ENCODE measurements around the gene ZNRF3. TPM values are rescaled to one million over a fixed set of nuclear protein-coding genes. Genes with fewer than 3 reads are reported as not detected.
A peak's percentile ranks its signal among the peaks of the same experiment; 100 is the strongest.

ZNRF3 gene
- total RNA-seq, 3 donors from 2014 or later = 5.5 to 10.6 (median 5.8) TPM

DNA sequence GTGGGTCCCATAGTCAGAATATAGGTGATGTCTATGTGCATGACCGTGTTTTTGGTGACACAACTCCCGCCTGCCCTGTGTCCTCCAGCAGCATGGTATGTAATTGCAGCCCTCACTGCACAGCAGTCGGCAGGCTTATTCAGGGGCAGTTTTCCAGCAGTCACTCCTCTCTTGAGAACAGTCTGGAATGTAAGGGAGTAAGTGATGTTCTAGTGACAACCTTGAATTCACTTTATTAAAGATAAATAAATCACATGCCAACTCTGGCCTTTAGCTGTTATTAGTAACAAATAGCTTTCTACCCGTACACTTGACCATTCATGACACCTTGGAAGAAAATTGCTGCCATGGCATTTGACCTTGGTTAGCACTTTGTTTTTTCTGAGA, 27.9 kb downstream of the ZNRF3 start:
- Histone ChIP-seq H3K9me3 (no peaks in the 10 kb centered on the region), H3K4me3 (no peak overlapping the region), H3K36me3 (ENCODE audit: low read depth) (no peaks in the 10 kb centered on the region), H3K4me1 (ENCODE audit: low read depth) (peaks cover 21% of the 10 kb centered on the region)
- DNase-seq = no peak
- TF ChIP-seq, protein P1, sequence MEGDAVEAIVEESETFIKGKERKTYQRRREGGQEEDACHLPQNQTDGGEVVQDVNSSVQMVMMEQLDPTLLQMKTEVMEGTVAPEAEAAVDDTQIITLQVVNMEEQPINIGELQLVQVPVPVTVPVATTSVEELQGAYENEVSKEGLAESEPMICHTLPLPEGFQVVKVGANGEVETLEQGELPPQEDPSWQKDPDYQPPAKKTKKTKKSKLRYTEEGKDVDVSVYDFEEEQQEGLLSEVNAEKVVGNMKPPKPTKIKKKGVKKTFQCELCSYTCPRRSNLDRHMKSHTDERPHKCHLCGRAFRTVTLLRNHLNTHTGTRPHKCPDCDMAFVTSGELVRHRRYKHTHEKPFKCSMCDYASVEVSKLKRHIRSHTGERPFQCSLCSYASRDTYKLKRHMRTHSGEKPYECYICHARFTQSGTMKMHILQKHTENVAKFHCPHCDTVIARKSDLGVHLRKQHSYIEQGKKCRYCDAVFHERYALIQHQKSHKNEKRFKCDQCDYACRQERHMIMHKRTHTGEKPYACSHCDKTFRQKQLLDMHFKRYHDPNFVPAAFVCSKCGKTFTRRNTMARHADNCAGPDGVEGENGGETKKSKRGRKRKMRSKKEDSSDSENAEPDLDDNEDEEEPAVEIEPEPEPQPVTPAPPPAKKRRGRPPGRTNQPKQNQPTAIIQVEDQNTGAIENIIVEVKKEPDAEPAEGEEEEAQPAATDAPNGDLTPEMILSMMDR (IDR thresholded peaks at IDR 0.05) = no peak
- intact Hi-C loops (cut with DNase I, micrococcal nuclease) = no loop called here
- peak; percentile 18 for ATAC-seq

DNA sequence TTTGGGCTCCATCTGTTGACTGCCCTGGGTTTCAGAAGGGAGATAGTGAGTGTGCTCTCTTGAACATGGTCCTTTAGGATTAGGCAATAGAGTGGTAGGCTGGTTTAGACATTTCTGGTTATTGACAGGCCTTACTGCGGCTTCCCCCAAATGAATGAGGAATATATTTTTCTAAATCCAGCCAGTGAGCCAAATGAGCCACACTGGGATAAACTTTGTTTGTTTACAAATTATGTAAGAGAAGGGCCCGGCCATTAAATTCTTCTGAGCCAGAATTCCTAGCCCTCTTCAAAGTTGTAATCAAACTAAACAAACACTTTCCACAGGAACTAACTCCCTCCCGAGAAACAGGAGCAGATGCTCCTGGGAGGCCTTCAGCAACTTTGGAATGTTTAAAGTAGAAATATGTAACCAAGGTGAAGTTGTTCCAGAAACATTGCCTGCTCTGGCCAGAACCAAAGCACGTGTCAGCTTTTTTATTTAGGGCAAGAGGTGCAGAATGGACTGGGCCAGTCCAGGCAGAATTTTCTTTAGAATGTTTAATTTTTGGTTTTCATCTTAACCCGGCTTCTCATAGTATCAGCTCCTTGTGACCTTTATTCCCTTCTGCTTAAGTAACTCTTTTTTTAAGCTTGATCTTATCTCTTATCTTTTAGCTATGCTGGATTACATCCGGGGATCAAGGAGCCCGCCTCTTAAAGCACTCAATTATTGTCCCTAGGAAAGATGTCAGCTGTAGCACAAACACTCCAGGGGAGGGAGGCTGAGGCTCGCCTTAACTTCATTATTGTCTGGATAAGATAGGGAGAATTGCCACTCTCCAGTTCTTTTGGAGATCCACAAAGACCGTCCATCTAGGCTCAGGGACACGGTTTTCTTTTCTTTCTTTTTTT, 28.7 kb downstream of the ZNRF3 start:
- intact Hi-C loops (cut with DNase I, micrococcal nuclease) = no loop called here
- ATAC-seq (peak; percentile 85), DNase-seq (peak in 1 of 3 donors; percentile 77)
- H3K9me3 ChIP-seq = no peaks in the 10 kb centered on the region
- peaks cover 21% of the 10 kb centered on the region for H3K4me1 ChIP-seq (ENCODE audit: low read depth)
- H3K36me3 ChIP-seq (ENCODE audit: low read depth) = no peaks in the 10 kb centered on the region
- H3K4me3 ChIP-seq = no peak overlapping the region
- TF ChIP-seq, protein P1 (IDR thresholded peaks at IDR 0.05) = no peak

DNA sequence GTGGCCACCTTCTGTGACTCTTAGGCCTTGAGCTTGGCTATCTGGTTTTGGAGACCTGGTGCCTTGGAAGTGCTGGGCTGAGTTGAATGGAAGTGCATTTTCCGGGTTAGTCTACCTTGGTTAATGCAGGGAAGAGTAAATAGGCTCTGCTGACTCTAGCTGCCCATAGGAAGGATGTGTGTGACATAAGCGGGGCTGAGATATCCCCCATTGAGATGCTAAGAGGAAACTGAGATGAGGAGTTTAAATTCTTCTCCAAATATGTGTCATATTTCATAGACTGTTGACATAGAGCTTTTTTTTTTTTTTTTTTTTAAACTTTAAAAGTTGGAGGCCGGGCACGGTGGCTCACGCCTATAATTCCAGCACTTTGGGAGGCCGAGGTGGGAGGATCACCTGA, 30.8 kb downstream of the ZNRF3 start:
- Histone ChIP-seq H3K9me3 (no peaks in the 10 kb centered on the region), H3K4me1 (ENCODE audit: low read depth) (peaks cover 16% of the 10 kb centered on the region), H3K36me3 (ENCODE audit: low read depth) (no peaks in the 10 kb centered on the region), H3K4me3 (no peak overlapping the region)
- ATAC-seq (no peak), DNase-seq (no peak)
- TF ChIP-seq, protein P1 (IDR thresholded peaks at IDR 0.05) = no peak
- intact Hi-C loops (cut with DNase I, micrococcal nuclease) = no loop called here

DNA sequence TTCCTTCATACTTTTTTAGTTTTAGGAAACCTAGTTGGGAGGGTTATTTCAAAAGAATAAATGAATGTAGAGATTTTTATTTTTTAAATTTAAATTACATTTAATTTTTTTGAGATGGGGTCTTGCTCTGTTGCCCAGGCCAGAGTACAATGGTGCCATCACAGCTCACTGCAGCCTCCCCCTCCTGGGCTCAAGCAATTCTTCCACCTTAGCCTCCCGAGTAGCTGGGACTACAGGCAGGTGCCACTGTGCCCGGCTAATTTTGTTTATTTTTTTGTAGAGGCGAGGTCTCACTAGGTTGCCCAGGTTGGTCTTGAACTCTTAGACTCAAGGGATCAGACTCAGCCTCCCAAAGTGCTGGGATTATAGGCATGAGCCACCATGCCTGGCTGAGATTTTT, 32.6 kb downstream of the ZNRF3 start:
- TF ChIP-seq, protein P1 (IDR thresholded peaks at IDR 0.05) = no peak
- no peak for DNase-seq

DNA sequence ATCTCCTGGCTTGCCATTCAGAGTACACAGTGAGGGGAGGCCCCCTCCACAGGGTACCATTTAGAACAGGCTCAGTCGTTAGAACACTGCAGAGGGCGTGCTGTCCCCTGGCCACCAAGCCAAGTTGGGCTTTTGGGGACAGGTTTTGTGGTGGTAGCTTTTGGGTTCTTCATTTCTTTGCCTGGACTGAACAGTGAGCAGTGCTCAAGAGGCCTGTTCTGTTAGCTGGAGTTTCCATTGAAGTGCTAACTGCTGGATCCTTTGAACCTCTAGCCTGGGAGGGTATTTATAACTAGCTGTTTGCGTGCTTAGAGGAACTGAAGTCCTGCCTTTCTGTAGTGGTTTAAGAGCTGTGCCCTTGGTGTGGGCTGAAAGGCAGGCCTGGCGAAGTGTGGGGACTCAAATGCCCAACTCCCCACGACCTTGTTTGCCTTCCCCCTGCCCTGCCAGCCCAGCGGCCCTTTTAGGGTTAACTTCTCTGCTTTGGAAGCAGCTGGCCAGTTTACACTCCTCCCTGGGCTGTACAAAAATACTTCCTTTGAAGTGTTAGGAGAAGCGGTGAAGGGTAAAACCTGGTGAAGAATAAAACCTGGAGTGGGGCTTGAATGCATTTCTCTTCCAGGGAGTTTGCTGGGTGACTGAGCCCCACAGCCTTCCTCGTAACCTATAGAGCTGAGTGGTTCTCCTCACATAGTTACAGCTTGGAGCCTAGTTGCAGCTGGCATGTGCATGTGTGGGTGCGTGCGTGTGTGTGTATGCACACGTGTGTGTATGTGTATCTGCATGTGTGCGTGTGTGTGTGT, 34.6 kb downstream of the ZNRF3 start:
- H3K9me3 ChIP-seq = no peaks in the 10 kb centered on the region
- TF ChIP-seq, protein P1 (IDR thresholded peaks at IDR 0.05) = no peak
- no peaks in the 10 kb centered on the region for H3K36me3 ChIP-seq (ENCODE audit: low read depth)
- H3K4me1 ChIP-seq (ENCODE audit: low read depth) = peaks cover 9% of the 10 kb centered on the region
- DNase-seq = peak in 2 of 3 donors; percentile 52 to 70
- ATAC-seq = peak; percentile 86
- intact Hi-C loops (cut with DNase I, micrococcal nuclease) = no loop called here
- no peak overlapping the region for H3K4me3 ChIP-seq

More for the DNA sequence above, 32.6 kb downstream of the ZNRF3 start:
- no peak overlapping the region for H3K4me3 ChIP-seq
- intact Hi-C loops (cut with DNase I, micrococcal nuclease) = no loop called here
- H3K4me1 ChIP-seq (ENCODE audit: low read depth) = peaks cover 16% of the 10 kb centered on the region
- no peaks in the 10 kb centered on the region for H3K9me3 ChIP-seq
- ATAC-seq = no peak
- H3K36me3 ChIP-seq (ENCODE audit: low read depth) = no peaks in the 10 kb centered on the region

Measured in mucosa of descending colon (tissue), 3 donors.